ENCODE results near the gene TSR3.
A peak's percentile ranks its signal among the peaks of the same experiment; 100 is the strongest.

Gene TSR3

DNA sequence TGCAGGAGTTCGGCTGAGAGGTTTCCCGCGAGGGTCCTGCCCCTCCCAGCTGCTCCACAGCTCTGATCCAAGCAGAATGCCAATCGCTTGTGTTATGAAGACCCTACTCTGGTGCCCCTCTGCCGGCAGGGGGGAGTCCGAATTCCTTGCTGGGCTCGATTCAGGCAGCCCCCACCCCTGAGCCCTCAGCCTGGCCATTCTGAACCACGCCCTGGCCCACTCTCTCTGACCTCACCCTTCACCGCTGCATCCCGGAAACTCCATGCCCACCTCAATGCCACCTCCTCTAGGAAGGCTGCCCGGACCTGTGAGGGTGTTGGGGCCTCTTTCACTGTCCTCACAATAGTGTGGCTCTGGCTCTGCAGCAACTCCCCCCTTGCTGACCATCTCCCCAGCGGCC lies 50.1 kb downstream of the TSR3 start:
- DNase-seq (ENCODE audit: extremely low spot score) = no peak
- POLR2A ChIA-PET = interaction anchor here (1.3 kb wide), 1 partner anchor 12 kb away, joined by 5 read pairs; no protein-coding TSS in a partner anchor
- CTCF ChIA-PET = interaction anchor here (0.6 to 1.3 kb wide), 2 partner anchors 11 to 572 kb away, joined by 3 to 6 read pairs; no protein-coding TSS in a partner anchor
- no peak for TF ChIP-seq ELF4 (IDR thresholded peaks at IDR 0.05)
- no peak for TF ChIP-seq HDGF (IDR thresholded peaks at IDR 0.05; ENCODE audit: borderline replicate concordance)
- TF ChIP-seq FOXK2 (IDR thresholded peaks at IDR 0.05) = no peak
- no peak for TF ChIP-seq ZNF384 (IDR thresholded peaks at IDR 0.05)
- TF ChIP-seq NFRKB (IDR thresholded peaks at IDR 0.05) = no peak
- TF ChIP-seq CTBP1 (IDR thresholded peaks at IDR 0.05; ENCODE audit: borderline replicate concordance) = no peak
- no peak for TF ChIP-seq SP1 (IDR thresholded peaks at IDR 0.05)
- no peak for TF ChIP-seq FOXA1 (IDR thresholded peaks at IDR 0.05)
- no peak for TF ChIP-seq ARNT (IDR thresholded peaks at IDR 0.05)
- no peak for TF ChIP-seq FOXM1 (IDR thresholded peaks at IDR 0.05; ENCODE audit: borderline replicate concordance)
- TF ChIP-seq TARDBP (IDR thresholded peaks at IDR 0.05) = no peak
- no peak for TF ChIP-seq BHLHE40 (IDR thresholded peaks at IDR 0.05; ENCODE audit: borderline replicate concordance)
- TF ChIP-seq LEF1 (IDR thresholded peaks at IDR 0.05; ENCODE audit: borderline replicate concordance) = no peak
- TF ChIP-seq SUZ12 (IDR thresholded peaks at IDR 0.05) = no peak
- TF ChIP-seq L3MBTL2 (conservative IDR thresholded peaks at IDR 0.05) = no peak
- TF ChIP-seq, protein P1, sequence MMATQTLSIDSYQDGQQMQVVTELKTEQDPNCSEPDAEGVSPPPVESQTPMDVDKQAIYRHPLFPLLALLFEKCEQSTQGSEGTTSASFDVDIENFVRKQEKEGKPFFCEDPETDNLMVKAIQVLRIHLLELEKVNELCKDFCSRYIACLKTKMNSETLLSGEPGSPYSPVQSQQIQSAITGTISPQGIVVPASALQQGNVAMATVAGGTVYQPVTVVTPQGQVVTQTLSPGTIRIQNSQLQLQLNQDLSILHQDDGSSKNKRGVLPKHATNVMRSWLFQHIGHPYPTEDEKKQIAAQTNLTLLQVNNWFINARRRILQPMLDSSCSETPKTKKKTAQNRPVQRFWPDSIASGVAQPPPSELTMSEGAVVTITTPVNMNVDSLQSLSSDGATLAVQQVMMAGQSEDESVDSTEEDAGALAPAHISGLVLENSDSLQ (IDR thresholded peaks at IDR 0.05) = no peak

DNA sequence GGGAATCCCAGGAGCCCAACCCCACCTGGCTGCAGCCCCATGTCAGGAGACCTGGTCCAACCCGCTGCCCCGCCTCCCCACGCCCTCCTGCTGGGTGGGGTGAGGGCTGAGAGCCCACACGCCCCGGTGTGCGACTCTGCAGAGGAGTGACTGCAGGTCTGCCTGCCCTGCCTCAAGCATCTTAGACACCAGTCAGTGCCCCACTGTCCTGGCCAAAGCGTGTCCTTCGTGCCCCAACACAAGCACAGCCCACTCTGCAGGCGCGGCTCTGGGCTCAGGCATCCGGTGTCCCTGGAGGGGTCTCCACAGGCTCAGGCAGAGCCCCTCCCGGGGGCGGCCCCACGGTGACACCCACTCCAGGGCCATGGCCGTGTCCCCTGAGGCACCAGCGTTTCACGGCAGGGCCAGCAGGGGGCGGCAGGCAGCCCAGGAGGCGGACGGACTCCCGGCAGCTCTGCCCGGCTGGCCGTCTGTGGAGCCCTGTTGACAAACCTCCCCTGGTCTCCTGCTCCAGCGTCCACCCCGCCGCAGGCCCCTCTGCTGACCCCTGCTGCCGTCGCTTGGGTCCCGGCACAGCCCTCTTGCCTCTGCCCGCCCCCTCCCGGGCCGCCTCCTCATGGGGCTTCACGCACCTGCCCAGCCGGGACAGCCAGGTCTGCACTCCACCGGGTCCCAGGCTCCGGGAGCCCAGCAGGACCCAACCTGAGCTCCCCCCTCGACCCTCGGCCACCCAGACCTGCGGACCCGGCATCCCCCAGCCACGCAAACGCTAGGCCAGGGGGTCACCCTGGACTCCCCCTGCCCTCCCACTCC lies 50.8 kb downstream of the TSR3 start:
- ChIA-PET CTCF (interaction anchor here (0.6 to 1.3 kb wide), 4 partner anchors 11 to 571 kb away, joined by 3 to 6 read pairs (median 3); no protein-coding TSS in a partner anchor), POLR2A (interaction anchor here (1.3 kb wide), 1 partner anchor 11 kb away, joined by 5 read pairs; no protein-coding TSS in a partner anchor)
- TF ChIP-seq SP1 (IDR thresholded peaks at IDR 0.05) (no peak), TARDBP (IDR thresholded peaks at IDR 0.05) (no peak), LEF1 (IDR thresholded peaks at IDR 0.05; ENCODE audit: borderline replicate concordance) (no peak), FOXM1 (IDR thresholded peaks at IDR 0.05; ENCODE audit: borderline replicate concordance) (peak; percentile 74), BHLHE40 (IDR thresholded peaks at IDR 0.05; ENCODE audit: borderline replicate concordance) (no peak), ARNT (IDR thresholded peaks at IDR 0.05) (no peak), HDGF (IDR thresholded peaks at IDR 0.05; ENCODE audit: borderline replicate concordance) (no peak), FOXA1 (IDR thresholded peaks at IDR 0.05) (no peak)
- DNase-seq (ENCODE audit: extremely low spot score) = peak; percentile 89

DNA sequence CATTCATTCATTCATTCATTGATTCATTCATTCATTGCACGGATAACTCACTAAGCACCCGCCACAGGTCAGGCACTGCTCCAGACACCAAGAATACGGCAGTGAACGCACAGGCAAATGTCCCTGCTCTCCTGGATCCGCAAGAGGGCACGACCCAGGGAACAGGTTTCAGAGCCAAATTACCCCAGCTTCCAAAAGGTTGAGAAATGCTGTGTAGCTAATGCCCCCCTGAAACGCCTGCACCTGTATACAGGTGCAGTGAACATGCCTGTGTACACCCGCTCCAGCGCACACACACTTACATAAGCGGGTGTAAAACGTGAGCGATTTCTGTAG lies 51.8 kb downstream of the TSR3 start:
- ChIA-PET CTCF (interaction anchor here (0.7 kb wide), 1 partner anchor 30 kb away, joined by 3 read pairs; no protein-coding TSS in a partner anchor), POLR2A (no interaction called here)
- TF ChIP-seq FOXK2 (IDR thresholded peaks at IDR 0.05) (no peak), LEF1 (IDR thresholded peaks at IDR 0.05; ENCODE audit: borderline replicate concordance) (no peak), SUZ12 (IDR thresholded peaks at IDR 0.05) (no peak), ELF4 (IDR thresholded peaks at IDR 0.05) (no peak), ARNT (IDR thresholded peaks at IDR 0.05) (no peak), ZNF384 (IDR thresholded peaks at IDR 0.05) (no peak), CTBP1 (IDR thresholded peaks at IDR 0.05; ENCODE audit: borderline replicate concordance) (no peak), NFRKB (IDR thresholded peaks at IDR 0.05) (no peak), FOXM1 (IDR thresholded peaks at IDR 0.05; ENCODE audit: borderline replicate concordance) (no peak), SP1 (IDR thresholded peaks at IDR 0.05) (no peak), BHLHE40 (IDR thresholded peaks at IDR 0.05; ENCODE audit: borderline replicate concordance) (no peak)
- TF ChIP-seq, protein P1 (IDR thresholded peaks at IDR 0.05) = no peak
- DNase-seq (ENCODE audit: extremely low spot score) = no peak
